GOT3 (cell line): ENCODE results near the gene BCOR.

Experiments used
- DNase-seq: peaks from one replicate; lab custom pipeline; 2025; ENCODE audit warnings: mixed read lengths; lab: John Stamatoyannopoulos, UW

The BCOR gene

GRCh38 chrX:40112996-40113395 is 15.2 kb upstream of the BCOR start:
- DNase-seq, result no peak

GRCh38 chrX:40111868-40112267 is 14.1 kb upstream of the BCOR start:
- DNase-seq, result no peak

- peak; percentile 56 for DNase-seq
Observed at GRCh38 chrX:40109288-40110008, 11.7 kb upstream of the BCOR start.

GRCh38 chrX:40108959-40109287 is 11.2 kb upstream of the BCOR start:
- DNase-seq, result peak; percentile 61

GRCh38 chrX:40108162-40108958 is 10.6 kb upstream of the BCOR start:
- DNase-seq, result peak; percentile 11

GRCh38 chrX:40107291-40108161 is 9.8 kb upstream of the BCOR start:
- no peak for DNase-seq

- no peak for DNase-seq
Observed at GRCh38 chrX:40106676-40107290, 9.0 kb upstream of the BCOR start.

GRCh38 chrX:40105835-40106675 is 8.3 kb upstream of the BCOR start:
- peak; percentile 42 for DNase-seq

GRCh38 chrX:40104985-40105834 is 7.5 kb upstream of the BCOR start:
- DNase-seq, result no peak

- peak; percentile 9 for DNase-seq
Observed at GRCh38 chrX:40104630-40104984, 6.8 kb upstream of the BCOR start.

GRCh38 chrX:40103565-40104323 is 6.0 kb upstream of the BCOR start:
- DNase-seq, result no peak

GRCh38 chrX:40102393-40103381 is 4.9 kb upstream of the BCOR start:
- DNase-seq, result no peak

- no peak for DNase-seq
Observed at GRCh38 chrX:40101430-40101802, 3.7 kb upstream of the BCOR start.

- no peak for DNase-seq
Observed at GRCh38 chrX:40100537-40101429, 3.0 kb upstream of the BCOR start.

GRCh38 chrX:40100141-40100536 is 2.4 kb upstream of the BCOR start:
- DNase-seq, result no peak

GRCh38 chrX:40099055-40099958 is 1.5 kb upstream of the BCOR start:
- no peak for DNase-seq
